Kasumi-1 (cell line): ENCODE data around the gene XPO6.

Source experiments
- DNase-seq, 2 experiments: peaks; one replicate each; lab custom pipeline; 2025; lab: John Stamatoyannopoulos, UW

The XPO6 gene

DNA sequence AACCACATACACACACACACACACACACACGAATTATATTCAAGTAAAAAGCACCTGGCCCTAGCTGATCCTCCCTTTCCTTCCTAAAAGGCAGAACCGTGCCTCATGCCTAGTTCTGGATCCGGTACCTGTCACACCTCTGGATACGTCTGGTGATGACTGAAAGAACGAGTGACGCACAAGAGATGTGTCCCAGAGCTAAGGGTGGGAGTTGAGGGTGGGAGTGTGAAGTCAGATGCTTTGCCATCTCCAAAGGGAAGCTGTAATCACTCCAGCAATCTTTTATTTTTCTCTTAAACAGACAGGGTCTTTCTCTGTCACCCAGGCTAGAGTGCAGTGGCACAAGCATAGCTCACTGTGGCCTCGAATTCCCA lies 121.8 kb downstream of the XPO6 start:
- DNase-seq: no peak

GRCh38 chr16:28089205-28089991 lies 122.4 kb downstream of the XPO6 start:
- no peak for DNase-seq

DNA sequence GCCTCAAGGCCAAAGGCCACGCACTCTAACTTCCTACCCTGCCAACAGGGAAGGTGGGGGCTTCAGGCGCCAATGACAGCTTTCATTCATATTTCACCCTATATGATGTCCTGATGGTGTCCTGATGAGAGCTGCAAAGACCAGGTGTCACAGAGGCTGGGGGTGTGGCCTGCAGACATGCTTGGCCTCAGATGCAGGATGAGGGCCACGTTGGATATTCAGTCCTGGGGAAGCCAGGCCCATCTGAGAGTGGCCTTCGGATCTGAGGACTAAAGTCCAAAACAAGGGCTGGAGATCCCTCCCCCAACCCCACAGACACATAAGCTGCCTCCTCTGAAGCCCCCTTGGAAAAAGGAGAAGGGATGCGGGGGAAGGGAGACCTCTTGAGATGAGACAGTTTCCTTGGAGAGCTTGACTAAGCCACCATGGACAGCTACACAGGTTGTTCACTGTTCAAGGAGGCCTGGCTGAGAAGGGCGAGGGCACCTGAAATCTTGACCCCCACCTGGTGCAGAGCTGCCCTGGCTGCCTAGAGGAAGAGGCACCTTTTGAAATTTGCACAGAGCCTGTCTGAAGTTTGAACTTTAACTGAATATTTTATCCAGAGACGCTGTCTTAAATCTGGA lies 124.0 kb downstream of the XPO6 start:
- no peak for DNase-seq

DNA sequence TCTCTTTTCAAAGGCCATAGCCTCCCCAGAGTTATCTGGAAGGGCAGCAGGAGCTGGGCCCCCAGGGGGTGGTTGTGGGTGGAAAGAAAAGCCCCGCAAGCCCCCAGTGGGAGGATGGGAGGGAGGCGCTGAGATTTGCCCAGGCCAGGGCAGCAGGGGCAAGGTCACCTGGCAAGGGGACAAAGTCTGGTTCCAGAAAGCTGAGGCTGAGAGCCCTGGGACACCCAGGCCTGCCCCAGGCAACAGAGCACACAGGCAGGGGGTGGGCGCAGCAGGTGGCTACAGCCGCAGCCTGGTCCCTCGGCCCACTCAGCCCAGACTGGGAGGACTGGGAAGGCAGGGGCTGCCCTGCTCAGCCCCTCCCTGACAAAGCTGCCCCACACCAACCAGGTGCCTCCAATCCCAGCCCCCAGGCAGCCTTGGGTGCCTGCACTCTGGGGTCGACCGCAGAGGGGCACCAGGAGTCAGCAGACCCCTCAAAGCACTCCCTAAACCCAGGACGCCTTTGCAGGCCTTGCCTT lies 124.6 kb downstream of the XPO6 start:
- no peak for DNase-seq

GRCh38 chr16:28086186-28087139 lies 125.3 kb downstream of the XPO6 start:
- no peak for DNase-seq

DNA sequence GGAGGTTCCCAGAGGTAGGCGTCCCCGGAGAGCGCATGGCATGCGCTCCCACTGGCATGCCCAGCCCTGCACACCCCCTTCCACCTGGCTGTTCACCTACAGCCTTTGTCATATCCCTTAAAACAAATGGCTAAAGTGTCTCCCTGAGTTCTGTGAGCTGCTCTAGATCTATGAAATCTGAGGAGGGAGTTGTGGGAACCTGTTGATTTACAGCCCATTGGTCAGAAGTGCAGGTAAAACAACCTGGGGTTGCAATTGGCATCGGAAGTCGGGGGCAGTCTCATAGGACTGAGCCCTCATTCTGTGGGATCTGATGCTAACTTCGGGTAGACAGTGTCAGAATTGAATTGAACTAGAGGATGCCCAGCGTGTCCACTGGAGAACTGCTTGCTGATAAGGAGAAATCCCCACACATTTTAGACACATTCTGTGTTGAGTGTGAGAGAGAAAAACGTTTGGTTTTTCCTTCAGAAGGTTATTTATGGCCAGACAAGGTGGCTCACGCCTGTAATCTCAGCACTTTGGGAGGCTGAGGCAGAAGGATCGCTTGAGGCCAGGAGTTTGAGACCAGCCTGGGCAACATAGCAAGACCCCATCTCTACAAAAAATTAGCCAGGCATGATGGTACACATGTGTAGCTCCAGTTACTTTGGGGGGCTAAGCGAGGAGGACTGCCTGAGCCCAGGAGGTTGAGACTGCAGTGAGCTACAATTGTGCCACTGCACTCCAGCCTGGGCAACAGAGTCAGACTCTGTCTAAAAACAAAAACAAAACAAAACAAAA lies 126.2 kb downstream of the XPO6 start:
- DNase-seq: no peak

DNA sequence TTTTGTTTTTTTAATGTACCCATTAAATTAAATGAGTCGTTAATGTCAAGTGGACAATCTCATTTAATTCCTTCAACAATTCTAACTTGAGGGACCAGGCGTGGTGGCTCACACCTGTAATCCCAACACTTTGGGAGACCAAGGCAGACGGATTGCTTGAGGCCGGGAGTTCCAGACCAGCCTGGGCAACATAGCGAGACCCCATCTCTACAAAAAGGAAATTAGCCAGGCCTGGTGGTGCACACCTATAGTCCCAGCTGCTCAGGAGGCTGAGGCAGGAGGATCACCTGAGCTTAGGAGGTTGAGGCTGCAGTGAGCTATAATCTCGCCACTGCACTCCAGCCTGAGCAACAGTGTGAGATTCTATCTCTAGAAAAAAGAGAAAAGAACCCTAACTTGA lies 127.6 kb downstream of the XPO6 start:
- no peak for DNase-seq

DNA sequence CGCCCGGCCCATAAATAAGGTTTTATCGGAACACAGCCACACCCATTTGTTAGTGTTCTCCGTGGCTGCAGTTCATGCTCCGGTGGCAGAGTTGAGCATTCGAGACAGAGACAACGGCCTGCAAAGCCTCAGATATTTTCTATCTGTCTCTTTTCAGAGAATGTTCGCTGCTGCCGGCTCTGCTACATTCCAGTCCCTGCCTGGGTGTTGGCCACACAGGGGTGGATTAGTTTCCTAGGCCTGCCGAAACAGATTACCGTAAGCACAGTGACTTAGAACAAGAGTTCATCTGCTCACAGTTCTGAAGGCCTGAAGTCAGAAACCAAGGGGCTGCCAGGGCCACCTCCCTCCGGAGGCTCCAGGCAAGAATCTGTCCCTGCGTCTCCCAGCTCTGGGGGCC lies 129.1 kb downstream of the XPO6 start:
- DNase-seq: no peak

DNA sequence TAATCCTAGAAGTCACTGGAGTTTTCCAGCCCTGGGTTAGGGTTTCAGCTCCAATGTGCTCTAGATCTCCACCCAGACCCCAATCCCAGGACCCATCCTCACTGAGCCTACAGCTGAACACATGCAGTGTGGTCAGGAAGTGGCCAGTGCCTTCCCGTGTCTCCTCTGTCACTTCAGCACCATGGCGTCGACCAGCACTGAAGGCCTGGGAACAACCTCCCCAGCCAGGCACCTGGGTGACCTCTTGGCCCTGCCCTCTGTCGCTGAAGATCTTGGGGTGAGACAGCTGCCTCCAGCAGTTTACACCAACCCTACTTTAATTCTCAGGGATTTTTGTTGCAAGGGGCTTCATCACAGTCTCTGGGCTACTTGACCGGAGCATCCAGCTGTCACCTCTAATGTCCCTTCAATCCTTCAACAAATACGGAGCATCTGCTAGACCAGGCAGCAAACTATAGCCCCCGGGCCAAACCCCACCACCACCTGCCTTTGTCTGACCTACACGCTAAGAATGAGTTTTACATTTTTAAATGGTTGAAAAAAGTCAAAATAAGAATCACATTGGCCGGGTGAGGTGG lies 130.3 kb downstream of the XPO6 start:
- no peak for DNase-seq

- no peak for DNase-seq
Observed at GRCh38 chr16:28078261-28078660, 133.5 kb downstream of the XPO6 start.

DNA sequence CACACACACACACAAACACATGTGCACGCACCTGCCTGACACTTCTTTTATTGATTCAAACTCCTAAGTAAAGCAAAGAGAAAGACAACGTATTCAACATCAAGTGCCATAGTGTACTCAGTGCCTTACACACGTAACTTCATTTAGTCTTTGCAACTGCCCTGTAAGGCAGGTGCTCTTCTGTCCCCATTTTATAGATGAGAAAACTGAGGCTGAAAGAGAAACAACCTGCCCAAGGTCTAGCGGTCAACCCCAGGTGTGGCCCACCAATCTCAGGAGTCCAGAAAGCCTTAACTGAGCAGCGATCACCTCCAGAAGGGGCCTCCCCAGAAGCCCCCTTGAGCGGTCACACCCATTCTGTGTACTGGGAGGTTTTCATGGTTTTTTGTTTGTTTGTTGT lies 137.9 kb downstream of the XPO6 start:
- DNase-seq: no peak

DNA sequence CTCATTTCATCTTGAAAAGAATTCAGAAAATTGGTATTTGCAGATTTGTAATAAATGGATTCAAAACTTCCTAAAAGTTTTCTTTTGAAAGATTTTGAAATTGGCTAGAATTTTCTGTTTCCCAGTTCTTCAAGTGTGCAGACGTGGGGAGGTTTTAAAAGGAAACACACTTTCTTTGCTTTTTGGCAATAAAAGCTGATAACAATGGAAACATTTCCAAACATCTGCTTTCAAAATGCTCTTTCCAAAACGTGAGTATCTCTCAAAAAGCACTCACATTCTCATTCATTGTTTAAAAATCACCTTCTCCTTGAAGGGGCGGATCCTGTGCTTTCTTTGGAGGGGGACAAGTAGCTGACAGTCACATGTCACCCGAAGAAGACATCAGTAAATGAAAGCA lies 139.7 kb downstream of the XPO6 start:
- no peak for DNase-seq

- no peak for DNase-seq
Observed at GRCh38 chr16:28069971-28070794, 141.6 kb downstream of the XPO6 start.

GRCh38 chr16:28068976-28069375 lies 142.8 kb downstream of the XPO6 start:
- no peak for DNase-seq

DNA sequence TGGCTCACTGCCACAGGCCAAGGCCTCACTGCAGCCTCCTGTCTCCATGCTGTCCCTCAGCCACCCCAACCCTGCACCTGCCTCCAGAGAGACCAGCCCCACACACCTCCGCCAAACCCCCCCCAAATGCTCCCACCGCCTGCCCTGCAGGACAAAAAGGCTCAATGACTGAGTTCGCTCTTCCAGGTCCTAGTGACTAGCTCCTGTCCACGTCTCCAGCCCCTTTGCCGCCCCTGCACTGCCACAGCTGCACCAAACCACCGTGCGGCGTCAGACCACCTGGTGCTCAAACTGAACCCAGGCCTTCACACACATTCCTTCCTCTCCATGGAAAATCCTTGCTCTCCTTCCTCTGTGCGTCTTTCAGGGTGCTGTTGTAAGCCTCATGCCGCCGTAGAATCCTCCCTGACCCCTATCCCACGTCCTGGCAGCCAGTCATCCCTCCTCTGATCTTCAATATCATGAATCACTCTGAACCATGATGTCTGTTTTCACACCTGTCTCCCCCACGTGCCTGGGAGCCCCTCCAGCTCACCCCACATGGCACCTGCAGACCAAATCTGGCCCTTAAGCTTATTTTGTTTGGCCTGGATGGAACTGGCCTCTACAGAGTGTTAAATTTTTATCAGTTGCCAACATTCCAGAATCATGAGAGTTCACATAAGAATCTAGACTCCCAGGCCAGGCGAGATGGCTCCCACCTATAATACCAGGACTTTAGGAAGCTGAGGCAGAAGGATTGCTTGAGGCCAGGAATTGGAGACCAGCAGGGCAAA lies 144.0 kb downstream of the XPO6 start:
- no peak for DNase-seq

GRCh38 chr16:28064706-28065249 lies 147.0 kb downstream of the XPO6 start:
- no peak for DNase-seq

GRCh38 chr16:28064150-28064549 lies 147.6 kb downstream of the XPO6 start:
- DNase-seq: no peak

GRCh38 chr16:28063591-28064061 lies 148.1 kb downstream of the XPO6 start, which contains the start of gene GSG1L:
TSS of gene GSG1L (minus strand) at chr16:28063714. CDS start at chr16:28063424, 290 bp downstream.
- no peak for DNase-seq
